Stimulated activated naive CD8-positive, alpha-beta T cell treated with anti-CD3 and anti-CD28 coated beads, Interleukin-15, amount 100 ng/mL, for 72 hours (primary cell): ENCODE measurements around the gene CPA1.

Experiments
- ATAC-seq: fragments of 150-1000 bp; cut with Tn5 transposase; 2 replicates; pipeline ENCODE4 v1.10.0; 2021; ENCODE audit warnings: mild to moderate bottlenecking, moderate library complexity
- DNase-seq, 2 donors: peaks; one replicate each; pipeline ENCODE4 v3.0.0; 2021 to 2022
- H3K27ac Mint-ChIP-seq, 2 donors: one replicate each; pipeline ENCODE4 v1.8.0; 2022; ENCODE audit warnings: mild to moderate bottlenecking in 2 of 2, mixed read lengths in 2 of 2, moderate library complexity in 2 of 2
- H3K27me3 Mint-ChIP-seq: one replicate; pipeline ENCODE4 v1.8.0; 2022; ENCODE audit warnings: mixed read lengths
- H3K4me1 Mint-ChIP-seq: one replicate; pipeline ENCODE4 v1.8.0; 2022; ENCODE audit warnings: mild to moderate bottlenecking, mixed read lengths
- H3K4me3 Mint-ChIP-seq, 2 donors: one replicate each; pipeline ENCODE4 v1.8.0; 2022; ENCODE audit warnings: mild to moderate bottlenecking in 2 of 2, mixed read lengths in 2 of 2, moderate library complexity in 1 of 2
- H3K9me3 Mint-ChIP-seq, 2 donors: one replicate each; pipeline ENCODE4 v1.8.0; 2022; ENCODE audit warnings: mixed read lengths in 2 of 2

The CPA1 gene

DNA sequence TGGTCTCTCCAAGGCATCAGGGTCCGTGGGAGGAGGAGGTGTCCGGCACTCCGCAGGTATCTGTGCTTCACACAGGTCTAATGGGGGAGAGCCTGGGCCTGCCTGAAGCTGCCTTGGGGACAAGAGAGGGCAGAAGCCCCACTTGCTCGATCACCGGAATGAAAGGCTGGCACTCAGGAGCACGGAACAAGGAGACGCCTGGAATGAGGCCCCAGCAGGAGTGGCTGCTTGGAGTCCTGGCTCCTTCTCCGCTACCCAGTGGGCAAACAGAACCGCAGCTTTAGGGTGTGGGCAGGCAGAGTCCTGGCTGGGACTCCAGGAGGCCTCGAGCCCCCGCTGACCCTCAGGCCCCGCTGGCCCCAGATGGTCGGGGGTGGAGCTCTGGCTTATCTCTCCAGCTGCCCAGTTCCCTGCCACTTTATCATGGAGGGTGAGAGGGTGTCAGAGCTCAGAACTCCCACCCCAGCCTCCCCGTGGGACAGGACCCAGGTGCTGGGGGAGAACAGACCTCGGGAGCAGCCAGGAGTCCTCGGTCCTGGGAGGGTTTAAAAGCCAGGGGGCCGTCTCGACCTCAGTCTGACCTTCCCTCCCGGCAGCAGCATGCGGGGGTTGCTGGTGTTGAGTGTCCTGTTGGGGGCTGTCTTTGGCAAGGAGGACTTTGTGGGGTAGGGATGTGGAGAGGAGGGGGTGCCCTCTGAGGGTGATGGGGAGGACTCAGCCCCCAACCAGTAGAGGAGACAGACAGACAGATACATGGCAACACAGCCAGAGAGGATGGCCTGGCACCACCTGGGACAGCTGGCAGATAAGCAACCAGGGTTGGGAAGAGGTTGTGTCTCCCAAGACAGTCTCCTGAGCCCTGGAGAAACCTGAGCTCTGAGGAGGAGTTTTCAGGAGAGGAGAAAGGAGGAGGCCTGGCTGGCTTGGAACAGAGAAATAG lies at the start of gene CPA1:
Gene CPA1 (plus strand): TSS at position 574 of the 940 bp plus-strand sequence. CDS start 27 bp downstream, at position 601.
- ATAC-seq (peak; percentile 33), DNase-seq (no peak)
- peaks cover 13 to 26% of the 10 kb centered on the region in 2 donors for H3K9me3 Mint-ChIP-seq
- no peak within 1 kb of the TSS for H3K4me3 Mint-ChIP-seq
- peak within 1 kb of the TSS in 1 of 2 donors; percentile 74 for H3K27ac Mint-ChIP-seq
- H3K4me1 Mint-ChIP-seq: no peaks in the 10 kb centered on the region
- no peaks in the 10 kb centered on the region for H3K27me3 Mint-ChIP-seq

DNA sequence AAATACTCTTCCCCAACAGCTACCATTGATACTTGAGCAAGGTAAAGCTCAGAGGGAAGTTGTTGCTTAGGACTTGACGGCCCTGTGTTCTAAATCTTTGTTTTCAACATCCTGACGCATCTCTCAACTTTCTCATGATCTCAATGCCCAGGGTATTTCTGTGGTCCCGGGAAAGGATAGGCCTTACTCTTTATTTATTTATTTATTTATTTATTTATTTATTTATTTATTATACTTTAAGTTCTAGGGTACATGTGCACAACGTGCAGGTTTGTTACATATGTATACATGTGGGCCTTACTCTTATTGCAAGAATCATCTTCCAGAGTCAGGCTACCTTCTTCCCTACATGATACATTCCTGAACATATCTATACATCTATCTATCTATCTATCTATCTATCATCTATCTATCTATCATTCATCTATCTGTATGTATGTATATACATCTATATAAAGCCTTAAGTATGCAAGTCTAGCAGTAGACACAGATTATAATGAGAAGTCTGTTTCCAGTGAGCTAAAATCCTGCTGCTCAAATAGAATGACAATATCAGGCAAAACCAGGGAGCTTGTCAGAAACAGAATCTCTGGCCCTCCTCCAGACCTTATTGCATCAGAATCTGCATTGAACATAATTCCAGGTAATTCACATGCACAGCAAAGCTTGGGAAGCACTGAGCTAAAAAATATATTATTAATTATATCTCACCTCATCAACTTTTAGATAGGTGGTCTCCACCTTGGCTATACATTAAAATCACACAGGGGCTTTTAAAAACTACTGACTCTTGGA lies 47.8 kb upstream of the CPA1 start:
- H3K4me3 Mint-ChIP-seq: no peak overlapping the region
- DNase-seq (no peak), ATAC-seq (no peak)
- H3K27ac Mint-ChIP-seq: peak overlapping the region in 1 of 2 donors; percentile 63
- no peaks in the 10 kb centered on the region for H3K9me3 Mint-ChIP-seq
- H3K27me3 Mint-ChIP-seq: no peaks in the 10 kb centered on the region
- H3K4me1 Mint-ChIP-seq: no peaks in the 10 kb centered on the region

DNA sequence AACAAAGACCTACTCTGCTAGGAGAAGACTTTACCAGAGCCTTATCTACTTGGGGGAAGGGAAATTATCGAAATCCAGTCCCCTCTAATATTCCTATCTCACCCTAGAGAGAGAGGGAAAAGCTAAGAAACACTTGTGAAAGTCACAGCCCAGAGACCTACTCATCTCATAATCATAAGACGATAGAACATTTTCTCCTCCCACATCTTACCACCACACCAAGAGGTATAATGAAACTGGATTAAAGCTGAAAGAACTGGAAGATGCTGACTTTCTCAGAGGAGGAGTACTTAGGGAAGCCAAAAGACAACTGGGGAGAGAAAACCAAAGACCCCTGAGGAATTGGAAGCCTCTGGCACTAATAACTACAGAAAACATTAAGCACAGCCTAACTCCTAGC lies 46.5 kb upstream of the CPA1 start:
- Mint-ChIP-seq H3K27me3 (no peaks in the 10 kb centered on the region), H3K4me3 (no peak overlapping the region), H3K27ac (no peak overlapping the region), H3K4me1 (no peaks in the 10 kb centered on the region), H3K9me3 (no peaks in the 10 kb centered on the region)
- ATAC-seq (no peak), DNase-seq (no peak)

DNA sequence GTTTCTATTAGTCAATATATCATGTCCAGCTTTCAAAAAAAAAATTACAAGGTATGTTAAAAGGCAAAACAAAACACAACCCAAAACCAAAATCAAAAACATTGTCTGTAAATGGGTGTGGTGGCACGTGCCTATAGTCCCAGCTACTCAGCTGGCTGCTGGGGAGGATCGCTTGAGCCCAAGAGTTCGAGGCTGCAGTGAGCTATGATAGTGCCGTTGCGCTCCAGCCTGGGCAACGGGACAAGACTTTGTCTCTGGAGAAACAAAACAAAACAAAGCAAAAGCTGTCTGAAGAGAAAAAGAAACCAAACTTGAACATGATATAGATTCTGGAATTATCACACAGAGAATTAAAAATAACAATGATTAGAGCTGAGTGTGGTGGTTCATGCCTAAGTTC lies 46.0 kb upstream of the CPA1 start:
- Mint-ChIP-seq H3K27ac (no peak overlapping the region), H3K27me3 (no peaks in the 10 kb centered on the region), H3K4me3 (no peak overlapping the region), H3K4me1 (no peaks in the 10 kb centered on the region), H3K9me3 (no peaks in the 10 kb centered on the region)
- DNase-seq: no peak
- no peak for ATAC-seq

DNA sequence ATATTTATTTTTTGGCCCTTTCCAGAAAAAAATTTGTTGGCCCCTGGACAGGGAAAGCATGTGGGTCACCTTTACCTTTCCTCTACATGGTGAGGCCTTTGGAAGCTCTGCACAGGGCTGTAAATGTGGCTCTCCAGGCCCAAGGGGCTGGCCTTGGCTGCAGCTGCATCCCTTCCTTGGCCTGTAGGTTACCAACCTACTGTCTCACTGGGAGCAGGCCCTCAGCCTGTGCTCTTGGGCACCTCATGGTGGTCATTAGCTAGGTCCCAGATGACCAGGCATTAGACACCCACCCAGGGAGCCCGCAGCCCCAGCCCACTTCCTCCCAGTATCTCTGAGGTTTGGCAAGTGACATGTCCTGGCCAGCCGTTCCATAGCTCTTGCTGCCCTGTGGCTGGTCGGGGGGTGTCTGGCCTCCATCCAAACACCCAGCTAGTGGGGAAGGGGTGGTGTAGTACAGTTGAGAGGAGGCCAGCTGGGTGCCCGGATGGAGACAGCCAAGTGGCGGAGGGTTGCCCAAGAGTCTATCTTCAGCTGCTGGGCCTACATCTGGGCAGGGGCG lies 42.8 kb upstream of the CPA1 start:
- Mint-ChIP-seq H3K4me1 (no peaks in the 10 kb centered on the region), H3K4me3 (no peak overlapping the region), H3K27me3 (no peaks in the 10 kb centered on the region), H3K9me3 (no peaks in the 10 kb centered on the region), H3K27ac (peak overlapping the region in 1 of 2 donors; percentile 23)
- DNase-seq: no peak
- ATAC-seq: no peak

DNA sequence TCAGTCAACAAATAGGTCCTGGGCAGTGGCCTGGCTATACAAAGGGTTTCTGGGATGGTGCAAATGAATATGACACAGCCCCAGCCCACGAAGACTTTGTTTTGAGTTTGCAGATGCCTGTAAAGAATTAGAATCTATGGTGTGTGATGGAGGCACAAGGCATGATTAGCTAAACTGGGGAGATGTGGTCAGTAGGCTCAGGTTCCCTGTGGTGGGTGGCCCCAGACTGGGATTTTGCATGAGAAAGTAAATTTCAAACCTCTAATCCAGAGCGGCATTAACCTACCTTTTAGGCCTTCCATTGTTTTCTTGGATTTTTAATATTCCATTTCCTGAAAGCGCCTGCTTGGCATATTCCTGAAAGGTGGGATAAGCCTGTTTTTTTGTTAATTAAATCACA lies 42.1 kb upstream of the CPA1 start:
- DNase-seq (no peak), ATAC-seq (no peak)
- no peak overlapping the region for H3K27ac Mint-ChIP-seq
- no peaks in the 10 kb centered on the region for H3K9me3 Mint-ChIP-seq
- no peaks in the 10 kb centered on the region for H3K27me3 Mint-ChIP-seq
- no peaks in the 10 kb centered on the region for H3K4me1 Mint-ChIP-seq
- H3K4me3 Mint-ChIP-seq: no peak overlapping the region

DNA sequence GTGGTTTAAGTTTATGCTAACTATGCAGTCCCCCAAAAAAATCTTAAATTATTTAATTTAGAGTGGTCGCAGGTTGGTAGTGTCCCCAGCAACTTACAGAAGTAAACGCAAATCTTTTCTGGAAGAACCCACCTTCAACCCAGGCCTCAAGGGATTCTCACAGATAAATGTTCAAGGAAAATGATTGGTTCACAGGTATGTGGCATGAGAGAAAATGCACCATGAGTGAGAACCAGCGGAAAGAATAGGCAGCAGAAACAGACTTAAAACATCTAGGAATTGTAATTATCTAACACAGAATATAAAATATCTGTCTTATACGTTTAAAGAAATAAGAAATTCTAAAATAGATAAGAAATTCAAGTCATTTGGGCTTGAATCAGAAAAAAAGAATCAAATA lies 38.4 kb upstream of the CPA1 start:
- DNase-seq (no peak), ATAC-seq (no peak)
- no peak overlapping the region for H3K27ac Mint-ChIP-seq
- H3K27me3 Mint-ChIP-seq: no peaks in the 10 kb centered on the region
- H3K4me1 Mint-ChIP-seq: no peaks in the 10 kb centered on the region
- no peak overlapping the region for H3K4me3 Mint-ChIP-seq
- no peaks in the 10 kb centered on the region for H3K9me3 Mint-ChIP-seq

DNA sequence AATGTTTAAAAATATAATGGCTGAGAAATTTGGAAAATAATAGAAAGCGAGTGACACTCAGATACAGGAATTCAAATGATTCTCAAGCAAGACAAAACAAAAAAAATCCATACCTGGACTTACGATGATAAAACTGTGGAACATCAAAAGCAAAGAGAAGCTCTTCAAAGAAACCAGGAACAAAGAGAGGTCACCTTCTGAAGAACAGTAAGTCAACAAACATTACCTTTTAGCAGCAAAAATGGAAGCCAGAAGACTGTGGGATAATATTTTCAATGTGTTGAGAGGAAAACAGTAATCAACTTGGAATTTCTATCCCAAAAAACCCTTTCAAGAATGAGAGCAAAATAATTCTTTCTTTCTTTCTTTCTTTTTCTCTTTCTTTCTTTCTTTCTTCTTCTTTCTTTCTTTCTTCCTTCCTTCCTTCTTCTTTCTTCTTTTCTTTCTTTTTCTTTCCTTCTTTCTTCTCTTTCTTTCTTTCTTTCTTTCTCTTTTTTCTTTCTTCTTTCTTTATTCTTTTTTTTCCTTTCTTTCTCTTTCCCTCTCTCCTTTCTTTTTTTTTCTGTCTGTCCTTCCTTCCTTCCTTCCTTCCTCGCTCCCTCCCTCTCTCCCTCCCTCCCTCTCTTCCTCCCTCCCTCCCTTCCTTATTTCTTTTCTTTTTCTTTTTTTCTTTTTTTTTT lies 37.5 kb upstream of the CPA1 start:
- no peak overlapping the region for H3K27ac Mint-ChIP-seq
- no peaks in the 10 kb centered on the region for H3K4me1 Mint-ChIP-seq
- H3K9me3 Mint-ChIP-seq: no peaks in the 10 kb centered on the region
- ATAC-seq (no peak), DNase-seq (no peak)
- no peak overlapping the region for H3K4me3 Mint-ChIP-seq
- H3K27me3 Mint-ChIP-seq: no peaks in the 10 kb centered on the region

DNA sequence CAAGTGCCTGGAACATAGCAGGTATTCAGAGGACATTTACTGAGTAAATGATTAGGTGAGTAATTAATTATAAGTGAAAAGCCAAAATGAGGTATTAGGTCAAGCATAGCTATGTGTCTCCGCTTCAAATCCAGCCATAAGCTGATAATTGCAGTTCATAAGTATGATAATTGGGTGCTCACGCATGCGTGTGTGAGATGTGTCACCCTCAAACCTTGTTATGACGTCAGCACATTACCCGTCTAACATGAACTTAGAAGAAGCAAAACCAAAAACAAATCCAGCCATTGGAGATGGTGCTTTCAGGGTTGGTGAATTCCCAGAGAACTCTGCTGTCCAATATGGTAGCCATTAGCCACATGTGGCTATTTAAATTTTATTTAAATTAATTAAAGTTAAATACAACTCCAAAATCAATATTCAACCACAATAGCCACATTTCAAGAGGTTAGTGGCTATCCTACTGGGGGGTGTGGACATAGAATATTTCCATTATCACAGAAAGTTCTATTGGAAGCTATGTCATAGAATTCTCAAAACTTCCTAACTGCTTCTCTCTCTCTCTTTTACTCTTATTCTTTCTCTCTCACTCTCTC lies 35.9 kb upstream of the CPA1 start, which contains the start of gene CPA5:
Gene CPA5 (plus strand): TSS at position 546 of the 596 bp plus-strand sequence. CDS start 1,670 bp downstream, outside the sequence.
- H3K27ac Mint-ChIP-seq: no peak within 1 kb of the TSS
- H3K4me3 Mint-ChIP-seq: no peak within 1 kb of the TSS
- H3K4me1 Mint-ChIP-seq: no peaks in the 10 kb centered on the region
- no peak for DNase-seq
- no peak for ATAC-seq
- H3K27me3 Mint-ChIP-seq: no peaks in the 10 kb centered on the region
- H3K9me3 Mint-ChIP-seq: no peaks in the 10 kb centered on the region

DNA sequence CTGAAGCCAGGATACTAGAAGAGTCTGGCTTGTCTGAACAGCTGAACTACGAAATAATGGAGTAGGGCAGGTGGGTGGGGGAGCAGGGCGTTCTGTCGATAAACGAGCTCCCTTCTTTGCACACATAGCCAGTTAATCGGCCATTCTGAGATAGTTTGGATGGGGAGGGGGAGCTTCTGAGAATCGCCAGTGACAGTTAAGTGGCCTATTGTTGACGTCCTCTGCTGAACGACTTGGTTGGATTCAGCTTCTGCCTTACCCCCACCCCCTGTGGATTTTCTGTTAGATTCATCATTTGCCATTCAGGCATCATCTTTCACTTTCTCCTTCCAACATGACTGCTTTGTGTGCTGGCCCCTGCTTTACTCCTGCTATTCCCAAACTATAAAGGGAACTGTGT lies 35.2 kb upstream of the CPA1 start:
- Mint-ChIP-seq H3K27me3 (no peaks in the 10 kb centered on the region), H3K27ac (no peak overlapping the region), H3K4me1 (peaks cover 5% of the 10 kb centered on the region)

DNA sequence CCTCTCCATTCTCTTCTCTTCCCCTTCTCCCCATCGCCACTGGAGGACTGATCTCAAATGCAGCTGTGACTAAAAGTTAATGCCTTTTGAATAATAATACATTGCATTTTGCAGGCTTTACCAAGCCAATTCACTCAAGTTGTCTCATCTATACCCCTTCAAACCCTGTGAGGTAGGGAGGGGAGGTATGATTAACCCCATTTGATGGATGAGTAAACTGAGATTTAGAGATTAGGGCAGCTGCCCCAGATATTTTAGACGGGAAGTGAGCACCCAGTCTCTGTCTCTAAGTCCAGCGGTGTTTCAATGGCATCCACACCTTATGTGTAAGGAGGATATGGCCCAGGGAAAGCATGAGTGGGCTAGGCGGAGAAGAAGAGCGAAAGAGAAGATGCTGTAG lies 34.6 kb upstream of the CPA1 start:
- Mint-ChIP-seq H3K27me3 (no peaks in the 10 kb centered on the region), H3K4me1 (peaks cover 11% of the 10 kb centered on the region), H3K9me3 (no peaks in the 10 kb centered on the region), H3K4me3 (no peak overlapping the region), H3K27ac (no peak overlapping the region)
- ATAC-seq (no peak), DNase-seq (no peak)

More for the DNA sequence above, 35.2 kb upstream of the CPA1 start:
- no peak overlapping the region for H3K4me3 Mint-ChIP-seq
- ATAC-seq (no peak), DNase-seq (no peak)
- H3K9me3 Mint-ChIP-seq: no peaks in the 10 kb centered on the region

DNA sequence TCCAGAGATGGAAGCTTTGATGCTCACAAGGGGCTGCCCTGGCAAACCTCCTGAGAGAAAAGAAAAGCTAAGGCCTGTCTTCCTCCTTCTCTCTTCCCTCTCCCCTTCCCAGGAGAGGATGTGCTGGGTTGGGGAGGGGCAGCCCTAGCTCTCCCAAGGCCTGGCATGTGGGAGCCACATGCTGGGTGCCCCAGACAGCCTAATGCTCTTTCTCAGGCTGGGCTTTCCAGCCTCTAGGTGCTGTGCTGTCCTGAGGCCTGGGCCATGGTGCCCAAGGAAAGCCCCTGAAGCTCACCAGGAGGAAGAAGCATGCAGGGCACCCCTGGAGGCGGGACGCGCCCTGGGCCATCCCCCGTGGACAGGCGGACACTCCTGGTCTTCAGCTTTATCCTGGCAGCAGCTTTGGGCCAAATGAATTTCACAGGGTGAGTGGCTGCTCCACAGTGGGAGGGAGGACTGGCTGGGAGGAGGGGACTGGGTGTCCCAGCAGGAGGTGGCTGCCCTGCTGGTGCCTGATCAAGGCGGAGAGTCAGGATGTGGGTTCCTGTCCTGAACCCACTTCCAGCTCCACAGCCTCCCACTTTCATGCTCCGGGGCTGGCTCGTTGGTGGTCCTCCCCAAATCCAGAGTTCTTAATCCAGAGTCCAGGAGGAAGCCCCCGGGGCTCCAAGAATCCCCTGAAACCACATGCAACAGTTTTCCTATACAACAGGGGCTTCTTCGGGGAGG lies 34.0 kb upstream of the CPA1 start:
- Mint-ChIP-seq H3K4me1 (peaks cover 17% of the 10 kb centered on the region), H3K9me3 (no peaks in the 10 kb centered on the region), H3K27me3 (no peaks in the 10 kb centered on the region), H3K4me3 (no peak overlapping the region), H3K27ac (peak overlapping the region in 1 of 2 donors; percentile 89)
- peak; percentile 20 for ATAC-seq
- DNase-seq: no peak

DNA sequence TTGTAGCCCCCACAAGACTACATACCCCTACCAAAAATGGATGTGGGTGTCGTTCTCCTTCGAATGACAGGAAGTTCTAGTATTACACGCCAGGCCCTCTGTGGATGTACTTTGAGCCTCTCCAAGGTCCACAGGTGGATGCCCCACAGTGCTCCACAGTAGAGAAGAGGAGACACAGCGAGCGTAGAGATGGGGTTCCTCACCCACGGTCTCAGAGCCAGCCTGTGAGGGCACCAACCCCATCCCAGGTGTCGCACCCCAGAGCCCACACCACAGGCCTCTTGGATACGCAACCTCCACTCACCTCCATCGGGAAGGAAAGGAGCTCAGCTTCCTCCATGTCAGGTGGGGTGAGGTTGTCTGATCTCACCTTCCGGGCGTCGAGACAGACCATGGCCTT lies 33.4 kb upstream of the CPA1 start:
- Mint-ChIP-seq H3K4me3 (no peak overlapping the region), H3K27ac (no peak overlapping the region), H3K4me1 (peaks cover 23% of the 10 kb centered on the region), H3K9me3 (no peaks in the 10 kb centered on the region), H3K27me3 (no peaks in the 10 kb centered on the region)
- DNase-seq (no peak), ATAC-seq (no peak)

DNA sequence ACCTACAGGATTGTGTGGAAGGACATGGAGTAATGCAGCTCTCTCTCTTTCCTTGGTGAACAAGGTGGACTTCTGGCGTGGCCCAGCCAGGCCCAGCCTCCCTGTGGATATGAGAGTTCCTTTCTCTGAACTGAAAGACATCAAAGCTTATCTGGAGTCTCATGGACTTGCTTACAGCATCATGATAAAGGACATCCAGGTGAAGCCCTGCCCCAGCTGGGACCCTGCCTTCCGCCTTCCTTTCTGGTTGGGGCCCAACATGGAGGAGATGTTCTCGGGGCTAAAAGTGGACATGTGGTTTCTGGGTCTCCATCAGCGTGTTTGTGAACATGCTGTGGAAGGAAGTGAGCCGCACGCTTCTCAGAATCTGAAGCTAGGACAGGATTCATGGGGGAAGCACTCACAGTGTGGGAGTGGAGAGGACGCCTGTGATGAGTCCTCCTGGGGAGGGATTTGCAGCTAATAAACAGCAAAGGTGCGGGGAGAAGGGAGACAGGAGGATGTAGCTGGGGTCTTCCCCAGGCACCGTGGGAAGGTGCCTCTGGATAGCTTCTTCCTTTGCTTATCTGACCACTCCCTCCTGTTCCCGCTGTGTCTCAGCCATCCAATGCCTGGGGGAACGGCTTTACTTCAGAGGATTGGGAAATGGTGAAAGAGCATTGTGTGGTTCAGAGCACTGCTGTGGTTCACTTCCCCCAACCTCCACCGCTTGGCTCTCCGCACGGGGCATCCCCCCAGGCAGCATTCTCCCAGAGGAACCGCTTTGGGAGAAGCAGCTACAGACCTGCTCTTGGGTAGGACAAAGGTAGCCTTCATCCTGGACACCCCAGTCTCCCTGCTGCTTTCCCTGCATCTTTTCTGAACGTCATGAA lies 30.1 kb upstream of the CPA1 start:
- Mint-ChIP-seq H3K9me3 (no peaks in the 10 kb centered on the region), H3K27me3 (no peaks in the 10 kb centered on the region), H3K27ac (peak overlapping the region in 1 of 2 donors; percentile 77), H3K4me3 (peak overlapping the region in 1 of 2 donors; percentile 39), H3K4me1 (peaks cover 40% of the 10 kb centered on the region)
- DNase-seq: no peak
- peak; percentile 41 for ATAC-seq
